Measurements from ENCODE around the gene PRKCZ. TPM values are rescaled to one million over a fixed set of nuclear protein-coding genes. Genes with fewer than 3 reads are reported as not detected.

The PRKCZ gene
- total and polyA plus RNA-seq, 9 of the 15 experiments (the other 6 are each of a cell fraction or from before 2014, with no cell fraction given) = 0.07 to 3.1 (median 1.3) TPM

DNA sequence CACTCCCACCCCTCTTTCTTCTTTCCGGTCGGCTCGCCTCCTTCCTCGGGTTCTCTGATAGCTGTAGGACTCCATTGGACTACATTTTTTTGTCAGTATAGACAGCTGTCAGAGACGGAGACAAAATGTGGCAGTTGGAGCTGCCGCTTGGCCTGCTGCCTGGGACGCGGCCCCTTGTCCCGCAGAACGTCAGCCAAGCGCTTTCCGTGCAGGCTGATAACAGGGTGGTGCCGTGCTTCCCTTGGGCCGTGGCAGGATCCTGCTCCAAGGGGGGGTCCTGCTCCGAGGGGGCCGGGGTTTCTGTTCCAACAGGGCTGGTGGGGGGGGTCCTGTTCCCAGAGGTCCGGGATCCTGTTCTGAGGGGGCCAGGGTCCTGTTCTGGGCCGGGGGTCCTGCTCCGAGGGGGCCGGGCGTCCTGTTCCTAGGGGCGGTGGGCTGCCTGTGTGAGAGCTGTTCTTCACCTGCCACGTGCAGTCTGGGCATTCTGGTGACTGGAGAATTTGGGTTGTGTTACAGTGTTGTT, 182.8 kb downstream of the PRKCZ start (continued):
- TF ChIP-seq HDAC2 (IDR thresholded peaks at IDR 0.05) (no peak), TRIM24 (IDR thresholded peaks at IDR 0.05) (no peak), PCBP1 (IDR thresholded peaks at IDR 0.05; ENCODE audit: low read depth, low read length, poor library complexity, severe bottlenecking) (no peak), MECOM (CRISPR knock-in tag; IDR thresholded peaks at IDR 0.05) (no peak), CBFA2T3 (IDR thresholded peaks at IDR 0.05) (peak; percentile 52; the same call in 1 of the 2 replicates), KHSRP (IDR thresholded peaks at IDR 0.05) (no peak), ZNF12 (CRISPR knock-in tag; IDR thresholded peaks at IDR 0.05) (peak; percentile 71; the same call in 1 of the 2 replicates), ZNF175 (CRISPR knock-in tag; IDR thresholded peaks at IDR 0.05; ENCODE audit: low read depth) (no peak), FUS (optimal IDR thresholded peaks at IDR 0.05; ENCODE audit: low read depth, low read length) (no peak), ZSCAN29 (IDR thresholded peaks at IDR 0.05) (peak; percentile 65; the same call in 1 of the 2 replicates), ZC3H8 (IDR thresholded peaks at IDR 0.05) (no peak), TOE1 (IDR thresholded peaks at IDR 0.05; ENCODE audit: borderline replicate concordance) (no peak), TOE1 (CRISPR knock-in tag; IDR thresholded peaks at IDR 0.05; ENCODE audit: borderline replicate concordance, low read depth) (no peak), CREM (IDR thresholded peaks at IDR 0.05; ENCODE audit: low read depth) (peak; percentile 59), U2AF2 (optimal IDR thresholded peaks at IDR 0.05; ENCODE audit: low read depth, low read length) (no peak), RBFOX2 (IDR thresholded peaks at IDR 0.05; ENCODE audit: low read depth, low read length) (no peak), RFX5 (IDR thresholded peaks at IDR 0.05; ENCODE audit: low read depth, low read length) (no peak), FOSL1 (tag; conservative IDR thresholded peaks at IDR 0.05) (no peak)
- TF ChIP-seq, protein P1, sequence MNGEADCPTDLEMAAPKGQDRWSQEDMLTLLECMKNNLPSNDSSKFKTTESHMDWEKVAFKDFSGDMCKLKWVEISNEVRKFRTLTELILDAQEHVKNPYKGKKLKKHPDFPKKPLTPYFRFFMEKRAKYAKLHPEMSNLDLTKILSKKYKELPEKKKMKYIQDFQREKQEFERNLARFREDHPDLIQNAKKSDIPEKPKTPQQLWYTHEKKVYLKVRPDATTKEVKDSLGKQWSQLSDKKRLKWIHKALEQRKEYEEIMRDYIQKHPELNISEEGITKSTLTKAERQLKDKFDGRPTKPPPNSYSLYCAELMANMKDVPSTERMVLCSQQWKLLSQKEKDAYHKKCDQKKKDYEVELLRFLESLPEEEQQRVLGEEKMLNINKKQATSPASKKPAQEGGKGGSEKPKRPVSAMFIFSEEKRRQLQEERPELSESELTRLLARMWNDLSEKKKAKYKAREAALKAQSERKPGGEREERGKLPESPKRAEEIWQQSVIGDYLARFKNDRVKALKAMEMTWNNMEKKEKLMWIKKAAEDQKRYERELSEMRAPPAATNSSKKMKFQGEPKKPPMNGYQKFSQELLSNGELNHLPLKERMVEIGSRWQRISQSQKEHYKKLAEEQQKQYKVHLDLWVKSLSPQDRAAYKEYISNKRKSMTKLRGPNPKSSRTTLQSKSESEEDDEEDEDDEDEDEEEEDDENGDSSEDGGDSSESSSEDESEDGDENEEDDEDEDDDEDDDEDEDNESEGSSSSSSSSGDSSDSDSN (IDR thresholded peaks at IDR 0.05; ENCODE audit: borderline replicate concordance in 1 of 2, low read depth in 2 of 2, low read length in 2 of 2) = peak in 1 of 2 experiments; percentile 85; a peak in 2 of 4 replicates
- TF ChIP-seq, protein P2, sequence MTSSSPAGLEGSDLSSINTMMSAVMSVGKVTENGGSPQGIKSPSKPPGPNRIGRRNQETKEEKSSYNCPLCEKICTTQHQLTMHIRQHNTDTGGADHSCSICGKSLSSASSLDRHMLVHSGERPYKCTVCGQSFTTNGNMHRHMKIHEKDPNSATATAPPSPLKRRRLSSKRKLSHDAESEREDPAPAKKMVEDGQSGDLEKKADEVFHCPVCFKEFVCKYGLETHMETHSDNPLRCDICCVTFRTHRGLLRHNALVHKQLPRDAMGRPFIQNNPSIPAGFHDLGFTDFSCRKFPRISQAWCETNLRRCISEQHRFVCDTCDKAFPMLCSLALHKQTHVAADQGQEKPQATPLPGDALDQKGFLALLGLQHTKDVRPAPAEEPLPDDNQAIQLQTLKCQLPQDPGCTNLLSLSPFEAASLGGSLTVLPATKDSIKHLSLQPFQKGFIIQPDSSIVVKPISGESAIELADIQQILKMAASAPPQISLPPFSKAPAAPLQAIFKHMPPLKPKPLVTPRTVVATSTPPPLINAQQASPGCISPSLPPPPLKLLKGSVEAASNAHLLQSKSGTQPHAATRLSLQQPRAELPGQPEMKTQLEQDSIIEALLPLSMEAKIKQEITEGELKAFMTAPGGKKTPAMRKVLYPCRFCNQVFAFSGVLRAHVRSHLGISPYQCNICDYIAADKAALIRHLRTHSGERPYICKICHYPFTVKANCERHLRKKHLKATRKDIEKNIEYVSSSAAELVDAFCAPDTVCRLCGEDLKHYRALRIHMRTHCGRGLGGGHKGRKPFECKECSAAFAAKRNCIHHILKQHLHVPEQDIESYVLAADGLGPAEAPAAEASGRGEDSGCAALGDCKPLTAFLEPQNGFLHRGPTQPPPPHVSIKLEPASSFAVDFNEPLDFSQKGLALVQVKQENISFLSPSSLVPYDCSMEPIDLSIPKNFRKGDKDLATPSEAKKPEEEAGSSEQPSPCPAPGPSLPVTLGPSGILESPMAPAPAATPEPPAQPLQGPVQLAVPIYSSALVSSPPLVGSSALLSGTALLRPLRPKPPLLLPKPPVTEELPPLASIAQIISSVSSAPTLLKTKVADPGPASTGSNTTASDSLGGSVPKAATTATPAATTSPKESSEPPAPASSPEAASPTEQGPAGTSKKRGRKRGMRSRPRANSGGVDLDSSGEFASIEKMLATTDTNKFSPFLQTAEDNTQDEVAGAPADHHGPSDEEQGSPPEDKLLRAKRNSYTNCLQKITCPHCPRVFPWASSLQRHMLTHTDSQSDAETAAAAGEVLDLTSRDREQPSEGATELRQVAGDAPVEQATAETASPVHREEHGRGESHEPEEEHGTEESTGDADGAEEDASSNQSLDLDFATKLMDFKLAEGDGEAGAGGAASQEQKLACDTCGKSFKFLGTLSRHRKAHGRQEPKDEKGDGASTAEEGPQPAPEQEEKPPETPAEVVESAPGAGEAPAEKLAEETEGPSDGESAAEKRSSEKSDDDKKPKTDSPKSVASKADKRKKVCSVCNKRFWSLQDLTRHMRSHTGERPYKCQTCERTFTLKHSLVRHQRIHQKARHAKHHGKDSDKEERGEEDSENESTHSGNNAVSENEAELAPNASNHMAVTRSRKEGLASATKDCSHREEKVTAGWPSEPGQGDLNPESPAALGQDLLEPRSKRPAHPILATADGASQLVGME (CRISPR knock-in tag; IDR thresholded peaks at IDR 0.05) = no peak
- TF ChIP-seq, protein P3, sequence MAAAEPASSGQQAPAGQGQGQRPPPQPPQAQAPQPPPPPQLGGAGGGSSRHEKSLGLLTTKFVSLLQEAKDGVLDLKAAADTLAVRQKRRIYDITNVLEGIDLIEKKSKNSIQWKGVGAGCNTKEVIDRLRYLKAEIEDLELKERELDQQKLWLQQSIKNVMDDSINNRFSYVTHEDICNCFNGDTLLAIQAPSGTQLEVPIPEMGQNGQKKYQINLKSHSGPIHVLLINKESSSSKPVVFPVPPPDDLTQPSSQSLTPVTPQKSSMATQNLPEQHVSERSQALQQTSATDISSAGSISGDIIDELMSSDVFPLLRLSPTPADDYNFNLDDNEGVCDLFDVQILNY (CRISPR knock-in tag; IDR thresholded peaks at IDR 0.05) = no peak
